GM18868 (cell line): ENCODE data around the gene CFAP251.

ENCODE experiments used
- ATAC-seq: cut with Tn5 transposase; IDR thresholded peaks from one replicate; pipeline ENCODE4 v1.9.1; 2021; ENCODE audit warnings: mild to moderate bottlenecking, moderate library complexity; ENCODE audit not compliant: unreplicated experiment

The CFAP251 gene

GRCh38 chr12:121946313-121947025 lies 28.1 kb downstream of the CFAP251 start:
- ATAC-seq, result no peak

- ATAC-seq, result no peak
Observed at GRCh38 chr12:121947981-121948380, 29.6 kb downstream of the CFAP251 start.

- ATAC-seq, result no peak
Observed at GRCh38 chr12:121949648-121950397, 31.4 kb downstream of the CFAP251 start.

- ATAC-seq, result no peak
Observed at GRCh38 chr12:121953117-121953692, 34.8 kb downstream of the CFAP251 start.

- ATAC-seq, result no peak
Observed at GRCh38 chr12:121953695-121954094, 35.3 kb downstream of the CFAP251 start.

GRCh38 chr12:121955258-121956237 lies 37.2 kb downstream of the CFAP251 start:
- no peak for ATAC-seq

GRCh38 chr12:121957861-121958515 lies 39.6 kb downstream of the CFAP251 start:
- ATAC-seq, result no peak

- ATAC-seq, result no peak
Observed at GRCh38 chr12:121958541-121959240, 40.3 kb downstream of the CFAP251 start.

- ATAC-seq, result no peak
Observed at GRCh38 chr12:121960541-121960940, 42.1 kb downstream of the CFAP251 start.

GRCh38 chr12:121961195-121961879 lies 42.9 kb downstream of the CFAP251 start:
- no peak for ATAC-seq

- ATAC-seq, result no peak
Observed at GRCh38 chr12:121963341-121964018, 45.1 kb downstream of the CFAP251 start.

- ATAC-seq, result no peak
Observed at GRCh38 chr12:121964813-121965643, 46.6 kb downstream of the CFAP251 start.

GRCh38 chr12:121966959-121967358 lies 48.6 kb downstream of the CFAP251 start:
- no peak for ATAC-seq

- no peak for ATAC-seq
Observed at GRCh38 chr12:121968876-121969275, 50.5 kb downstream of the CFAP251 start.

- no peak for ATAC-seq
Observed at GRCh38 chr12:121969726-121970125, 51.3 kb downstream of the CFAP251 start.

GRCh38 chr12:121970581-121971300 lies 52.3 kb downstream of the CFAP251 start:
- ATAC-seq, result no peak
